ENCODE results near the gene LEKR1.

The LEKR1 gene

DNA sequence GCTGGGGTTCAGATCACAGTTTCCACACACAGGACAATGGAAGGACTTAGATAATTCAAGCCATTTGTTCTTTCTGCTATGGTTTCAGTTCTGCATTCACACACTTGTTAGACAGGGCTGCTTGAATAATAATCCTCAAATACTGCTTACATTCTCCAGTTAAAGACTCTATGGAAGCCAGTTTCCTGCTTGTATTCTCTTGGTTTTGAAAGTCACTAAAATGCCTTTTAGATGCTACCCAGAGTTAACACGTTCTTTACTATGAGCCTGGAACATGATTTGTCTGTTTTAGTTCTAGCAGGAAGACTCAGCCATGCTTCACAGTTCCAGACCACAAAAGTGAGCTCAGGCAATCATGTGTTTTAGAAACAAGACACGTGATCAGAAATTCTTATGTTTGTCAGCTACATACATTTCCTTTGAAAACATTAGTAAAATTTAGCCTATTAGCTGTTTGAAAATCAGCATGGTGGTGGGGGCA is 152.4 kb downstream of the LEKR1 start:
- Histone ChIP-seq H3K27ac (ENCODE audit: extremely low read depth, low read depth, low read length) (no peak overlapping the region), H3K4me3 (ENCODE audit: low read depth, low read length) (no peak overlapping the region), H3K4me1 (ENCODE audit: control insufficient read depth, insufficient read depth, low read length) (no peaks in the 10 kb centered on the region), H3K9me3 (ENCODE audit: control insufficient read depth, insufficient read depth, low read depth, low read length) (no peaks in the 10 kb centered on the region), H3K36me3 (ENCODE audit: control insufficient read depth in 2 of 2, insufficient read depth in 1 of 2, low read length in 2 of 2) (no peaks in the 10 kb centered on the region)
- TF ChIP-seq ZNF138 (tag by site-specific recombination; IDR thresholded peaks at IDR 0.05; ENCODE audit: borderline replicate concordance), result no peak
- TF ChIP-seq, protein P1, sequence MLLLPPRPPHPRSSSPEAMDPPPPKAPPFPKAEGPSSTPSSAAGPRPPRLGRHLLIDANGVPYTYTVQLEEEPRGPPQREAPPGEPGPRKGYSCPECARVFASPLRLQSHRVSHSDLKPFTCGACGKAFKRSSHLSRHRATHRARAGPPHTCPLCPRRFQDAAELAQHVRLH (tag by site-specific recombination; IDR thresholded peaks at IDR 0.05), result no peak
- TF ChIP-seq KLF7 (tag by site-specific recombination; IDR thresholded peaks at IDR 0.05; ENCODE audit: borderline replicate concordance), result no peak
- TF ChIP-seq, protein P2, sequence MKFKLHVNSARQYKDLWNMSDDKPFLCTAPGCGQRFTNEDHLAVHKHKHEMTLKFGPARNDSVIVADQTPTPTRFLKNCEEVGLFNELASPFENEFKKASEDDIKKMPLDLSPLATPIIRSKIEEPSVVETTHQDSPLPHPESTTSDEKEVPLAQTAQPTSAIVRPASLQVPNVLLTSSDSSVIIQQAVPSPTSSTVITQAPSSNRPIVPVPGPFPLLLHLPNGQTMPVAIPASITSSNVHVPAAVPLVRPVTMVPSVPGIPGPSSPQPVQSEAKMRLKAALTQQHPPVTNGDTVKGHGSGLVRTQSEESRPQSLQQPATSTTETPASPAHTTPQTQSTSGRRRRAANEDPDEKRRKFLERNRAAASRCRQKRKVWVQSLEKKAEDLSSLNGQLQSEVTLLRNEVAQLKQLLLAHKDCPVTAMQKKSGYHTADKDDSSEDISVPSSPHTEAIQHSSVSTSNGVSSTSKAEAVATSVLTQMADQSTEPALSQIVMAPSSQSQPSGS (tag by site-specific recombination; IDR thresholded peaks at IDR 0.05; ENCODE audit: low read depth), result no peak
- TF ChIP-seq, protein P3, sequence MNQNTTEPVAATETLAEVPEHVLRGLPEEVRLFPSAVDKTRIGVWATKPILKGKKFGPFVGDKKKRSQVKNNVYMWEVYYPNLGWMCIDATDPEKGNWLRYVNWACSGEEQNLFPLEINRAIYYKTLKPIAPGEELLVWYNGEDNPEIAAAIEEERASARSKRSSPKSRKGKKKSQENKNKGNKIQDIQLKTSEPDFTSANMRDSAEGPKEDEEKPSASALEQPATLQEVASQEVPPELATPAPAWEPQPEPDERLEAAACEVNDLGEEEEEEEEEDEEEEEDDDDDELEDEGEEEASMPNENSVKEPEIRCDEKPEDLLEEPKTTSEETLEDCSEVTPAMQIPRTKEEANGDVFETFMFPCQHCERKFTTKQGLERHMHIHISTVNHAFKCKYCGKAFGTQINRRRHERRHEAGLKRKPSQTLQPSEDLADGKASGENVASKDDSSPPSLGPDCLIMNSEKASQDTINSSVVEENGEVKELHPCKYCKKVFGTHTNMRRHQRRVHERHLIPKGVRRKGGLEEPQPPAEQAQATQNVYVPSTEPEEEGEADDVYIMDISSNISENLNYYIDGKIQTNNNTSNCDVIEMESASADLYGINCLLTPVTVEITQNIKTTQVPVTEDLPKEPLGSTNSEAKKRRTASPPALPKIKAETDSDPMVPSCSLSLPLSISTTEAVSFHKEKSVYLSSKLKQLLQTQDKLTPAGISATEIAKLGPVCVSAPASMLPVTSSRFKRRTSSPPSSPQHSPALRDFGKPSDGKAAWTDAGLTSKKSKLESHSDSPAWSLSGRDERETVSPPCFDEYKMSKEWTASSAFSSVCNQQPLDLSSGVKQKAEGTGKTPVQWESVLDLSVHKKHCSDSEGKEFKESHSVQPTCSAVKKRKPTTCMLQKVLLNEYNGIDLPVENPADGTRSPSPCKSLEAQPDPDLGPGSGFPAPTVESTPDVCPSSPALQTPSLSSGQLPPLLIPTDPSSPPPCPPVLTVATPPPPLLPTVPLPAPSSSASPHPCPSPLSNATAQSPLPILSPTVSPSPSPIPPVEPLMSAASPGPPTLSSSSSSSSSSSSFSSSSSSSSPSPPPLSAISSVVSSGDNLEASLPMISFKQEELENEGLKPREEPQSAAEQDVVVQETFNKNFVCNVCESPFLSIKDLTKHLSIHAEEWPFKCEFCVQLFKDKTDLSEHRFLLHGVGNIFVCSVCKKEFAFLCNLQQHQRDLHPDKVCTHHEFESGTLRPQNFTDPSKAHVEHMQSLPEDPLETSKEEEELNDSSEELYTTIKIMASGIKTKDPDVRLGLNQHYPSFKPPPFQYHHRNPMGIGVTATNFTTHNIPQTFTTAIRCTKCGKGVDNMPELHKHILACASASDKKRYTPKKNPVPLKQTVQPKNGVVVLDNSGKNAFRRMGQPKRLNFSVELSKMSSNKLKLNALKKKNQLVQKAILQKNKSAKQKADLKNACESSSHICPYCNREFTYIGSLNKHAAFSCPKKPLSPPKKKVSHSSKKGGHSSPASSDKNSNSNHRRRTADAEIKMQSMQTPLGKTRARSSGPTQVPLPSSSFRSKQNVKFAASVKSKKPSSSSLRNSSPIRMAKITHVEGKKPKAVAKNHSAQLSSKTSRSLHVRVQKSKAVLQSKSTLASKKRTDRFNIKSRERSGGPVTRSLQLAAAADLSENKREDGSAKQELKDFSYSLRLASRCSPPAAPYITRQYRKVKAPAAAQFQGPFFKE (tag by site-specific recombination; IDR thresholded peaks at IDR 0.05; ENCODE audit: borderline replicate concordance), result no peak
- TF ChIP-seq ZNF654 (tag by site-specific recombination; IDR thresholded peaks at IDR 0.05; ENCODE audit: low read depth), result no peak
- TF ChIP-seq ZNF2 (tag by site-specific recombination; IDR thresholded peaks at IDR 0.05), result no peak
- no peak for TF ChIP-seq ZIC2 (tag by site-specific recombination; IDR thresholded peaks at IDR 0.05)
- TF ChIP-seq ZNF529 (tag by site-specific recombination; IDR thresholded peaks at IDR 0.05; ENCODE audit: insufficient replicate concordance), result no peak
- TF ChIP-seq ZNF791 (tag by site-specific recombination; IDR thresholded peaks at IDR 0.05), result no peak
- no peak for TF ChIP-seq HOXA7 (CRISPR knock-in tag; IDR thresholded peaks at IDR 0.05; ENCODE audit: borderline replicate concordance)
- TF ChIP-seq ZNF404 (tag by site-specific recombination; IDR thresholded peaks at IDR 0.05), result no peak
- TF ChIP-seq ZNF623 (tag by site-specific recombination; IDR thresholded peaks at IDR 0.05), result no peak
- no peak for TF ChIP-seq ZXDB (tag by site-specific recombination; IDR thresholded peaks at IDR 0.05)
- TF ChIP-seq REPIN1 (tag by site-specific recombination; IDR thresholded peaks at IDR 0.05; ENCODE audit: low read depth), result no peak
- no peak for TF ChIP-seq ZNF501 (tag by site-specific recombination; IDR thresholded peaks at IDR 0.05)
- TF ChIP-seq GFI1B (tag by site-specific recombination; IDR thresholded peaks at IDR 0.05), result no peak
- TF ChIP-seq, protein P4, sequence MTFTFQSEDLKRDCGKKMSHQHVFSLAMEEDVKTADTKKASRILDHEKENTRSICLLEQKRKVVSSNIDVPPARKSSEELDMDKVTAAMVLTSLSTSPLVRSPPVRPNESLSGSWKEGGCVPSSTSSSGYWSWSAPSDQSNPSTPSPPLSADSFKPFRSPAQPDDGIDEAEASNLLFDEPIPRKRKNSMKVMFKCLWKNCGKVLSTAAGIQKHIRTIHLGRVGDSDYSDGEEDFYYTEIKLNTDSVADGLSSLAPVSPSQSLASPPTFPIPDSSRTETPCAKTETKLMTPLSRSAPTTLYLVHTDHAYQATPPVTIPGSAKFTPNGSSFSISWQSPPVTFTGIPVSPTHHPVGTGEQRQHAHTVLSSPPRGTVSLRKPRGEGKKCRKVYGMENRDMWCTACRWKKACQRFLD (tag by site-specific recombination; IDR thresholded peaks at IDR 0.05), result no peak
- POLR2A ChIA-PET, result no interaction called here
- CTCF ChIA-PET, result no interaction called here
